PC-9 (cell line): ENCODE data around the gene PRKCA. TPM values are rescaled to one million over a fixed set of nuclear protein-coding genes. Genes with fewer than 3 reads are reported as not detected.

Experiments used
- BruUV-seq: library from RNA; stranded (reverse); fragments of 400-500 nt; replicated peaks from 2 replicates; lab custom pipeline; 2021; lab: Mats Ljungman, UMichigan
- CTCF ChIA-PET: fragments of 300-600 bp; sonication (Branson Sonifier 250); formaldehyde crosslinking; loops from one replicate; lab custom pipeline; 2022; ENCODE audit warnings: antibody characterized with exemption; lab: Charles Lee
- POLR2A ChIA-PET: fragments of 300-600 bp; sonication (Branson Sonifier 250); formaldehyde crosslinking; loops from one replicate; lab custom pipeline; 2022; ENCODE audit warnings: antibody characterized with exemption; ENCODE audit not compliant: unreplicated experiment; lab: Charles Lee
- DNase-seq, 2 experiments: peaks; one replicate each; pipeline versions ENCODE4 v3.0.0 to v3.0.0-alpha.2; 2015 to 2022; ENCODE audit warnings: mixed read lengths in 1 of 2
- H2AFZ ChIP-seq: fragments of 200-600 bp; sonication (generic); 2 replicates; pipeline ENCODE4 v1.8.1; 2017; ENCODE audit warnings: antibody characterized with exemption
- H3F3A ChIP-seq: fragments of 200-600 bp; sonication (generic); 2 replicates; pipeline ENCODE4 v1.8.1; 2017; ENCODE audit warnings: antibody characterized with exemption, mild to moderate bottlenecking, low read depth; ENCODE audit not compliant: insufficient read depth
- H3K27ac ChIP-seq: fragments of 200-600 bp; sonication (generic); 2 replicates; pipeline ENCODE4 v1.6.1; 2016; ENCODE audit warnings: mixed run types
- H3K27me3 ChIP-seq: fragments of 200-600 bp; sonication (generic); 2 replicates; pipeline ENCODE4 v1.6.1; 2016; ENCODE audit warnings: low read depth, mixed run types; ENCODE audit not compliant: insufficient read depth
- H3K36me3 ChIP-seq: fragments of 200-600 bp; sonication (generic); 2 replicates; pipeline ENCODE4 v1.6.1; 2016; ENCODE audit warnings: low read depth, mixed run types
- H3K4me1 ChIP-seq: fragments of 200-600 bp; sonication (generic); replicated peaks from 2 replicates; pipeline ENCODE4 v1.6.1; 2016; ENCODE audit warnings: mixed run types; ENCODE audit not compliant: insufficient read depth
- H3K4me2 ChIP-seq: fragments of 200-600 bp; sonication (generic); 2 replicates; pipeline ENCODE4 v1.6.1; 2017; ENCODE audit warnings: mixed run types
- H3K4me3 ChIP-seq: fragments of 200-600 bp; sonication (generic); 2 replicates; pipeline ENCODE4 v1.6.1; 2016; ENCODE audit warnings: mixed run types
- H3K79me2 ChIP-seq: fragments of 200-600 bp; sonication (generic); 2 replicates; pipeline ENCODE4 v1.6.1; 2017; ENCODE audit warnings: low read depth, mixed run types
- H3K9me2 ChIP-seq: fragments of 200-600 bp; sonication (generic); 2 replicates; pipeline ENCODE4 v1.8.1; 2017; ENCODE audit warnings: mild to moderate bottlenecking; ENCODE audit not compliant: insufficient read depth
- H3K9me3 ChIP-seq: fragments of 200-600 bp; sonication (generic); 2 replicates; pipeline ENCODE4 v1.8.1; 2016; ENCODE audit warnings: low read depth; ENCODE audit not compliant: insufficient read depth
- H4K20me1 ChIP-seq: fragments of 200-600 bp; sonication (generic); 2 replicates; pipeline ENCODE4 v1.8.1; 2017; ENCODE audit not compliant: insufficient read depth
- EZH2 ChIP-seq: fragments of 200-600 bp; sonication (generic); IDR thresholded peaks from 2 replicates; pipeline ENCODE4 v1.8.0; 2017; ENCODE audit warnings: antibody characterized with exemption, low read depth
- intact Hi-C: fragments of 100-400 bp; cut with micrococcal nuclease; formaldehyde crosslinking; loops from one replicate; pipeline ENCODE4 v1.10.0; 2022; ENCODE audit not compliant: unreplicated experiment
- microRNA-seq: library from miRNA; unstranded; fragments of <30 nt; microRNA quantifications from one replicate; pipeline ENCODE4 v1.2.0, GENCODE V29; 2021; ENCODE audit warnings: borderline number of aligned reads, borderline replicate concordance
- total RNA-seq: library from RNA; stranded (reverse); gene quantifications from 2 replicates; pipeline ENCODE4 v1.2.3, GENCODE V29; 2021
- TF ChIP-seq, protein P1 (sequence below): fragments of 200-600 bp; sonication (generic); conservative IDR thresholded peaks from 2 replicates; pipeline ENCODE4 v1.6.1; 2017; ENCODE audit warnings: mixed run types, antibody characterized with exemption, mild to moderate bottlenecking, moderate library complexity

Gene PRKCA
- total RNA-seq, 1 experiment from 2014 or later: 23.1 TPM

DNA sequence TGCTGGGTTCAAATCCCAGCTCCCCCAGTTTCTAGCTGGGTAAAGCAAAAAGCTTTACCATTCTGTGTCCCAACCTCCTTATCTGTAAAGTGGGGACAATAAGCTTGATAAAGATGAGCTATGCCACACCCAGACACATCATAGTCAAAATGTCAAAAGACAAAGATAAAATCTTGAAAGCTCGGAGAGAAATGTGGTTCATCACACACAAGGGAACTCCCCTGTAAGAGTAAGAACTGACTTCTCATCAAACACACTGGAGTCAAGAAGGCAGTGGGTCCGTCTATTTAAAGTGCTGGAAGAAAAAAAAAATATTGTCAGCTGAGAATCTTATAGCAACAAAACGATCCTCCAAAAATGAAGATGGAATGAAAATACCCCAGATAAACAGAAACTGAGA is 557.8 kb downstream of the PRKCA start:
- Histone ChIP-seq H2AFZ (no peak overlapping the region), H3K4me1 (no peaks in the 10 kb centered on the region), H3K27ac (no peak overlapping the region), H4K20me1 (no peaks in the 10 kb centered on the region), H3K9me2 (no peaks in the 10 kb centered on the region), H3K27me3 (peaks cover 14% of the 10 kb centered on the region), H3K4me2 (no peak overlapping the region), H3K4me3 (no peak overlapping the region), H3F3A (no peaks in the 10 kb centered on the region), H3K9me3 (no peaks in the 10 kb centered on the region), H3K36me3 (no peaks in the 10 kb centered on the region), H3K79me2 (no peaks in the 10 kb centered on the region)
- no TSS peak for BruUV-seq
- POLR2A ChIA-PET: no interaction called here
- no peak for DNase-seq
- intact Hi-C loops: no loop called here
- CTCF ChIA-PET: interaction anchor here (0.7 kb wide), 1 partner anchor 1773 kb away, joined by 3 read pairs; no protein-coding TSS in a partner anchor
- TF ChIP-seq EZH2: no peak
- TF ChIP-seq, protein P1, sequence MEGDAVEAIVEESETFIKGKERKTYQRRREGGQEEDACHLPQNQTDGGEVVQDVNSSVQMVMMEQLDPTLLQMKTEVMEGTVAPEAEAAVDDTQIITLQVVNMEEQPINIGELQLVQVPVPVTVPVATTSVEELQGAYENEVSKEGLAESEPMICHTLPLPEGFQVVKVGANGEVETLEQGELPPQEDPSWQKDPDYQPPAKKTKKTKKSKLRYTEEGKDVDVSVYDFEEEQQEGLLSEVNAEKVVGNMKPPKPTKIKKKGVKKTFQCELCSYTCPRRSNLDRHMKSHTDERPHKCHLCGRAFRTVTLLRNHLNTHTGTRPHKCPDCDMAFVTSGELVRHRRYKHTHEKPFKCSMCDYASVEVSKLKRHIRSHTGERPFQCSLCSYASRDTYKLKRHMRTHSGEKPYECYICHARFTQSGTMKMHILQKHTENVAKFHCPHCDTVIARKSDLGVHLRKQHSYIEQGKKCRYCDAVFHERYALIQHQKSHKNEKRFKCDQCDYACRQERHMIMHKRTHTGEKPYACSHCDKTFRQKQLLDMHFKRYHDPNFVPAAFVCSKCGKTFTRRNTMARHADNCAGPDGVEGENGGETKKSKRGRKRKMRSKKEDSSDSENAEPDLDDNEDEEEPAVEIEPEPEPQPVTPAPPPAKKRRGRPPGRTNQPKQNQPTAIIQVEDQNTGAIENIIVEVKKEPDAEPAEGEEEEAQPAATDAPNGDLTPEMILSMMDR: no peak

Small RNAs within 50 kb of the gene (microRNA-seq; reads per million reads assigned to microRNA genes)
- gene MIR634: not detected

Other genes with a start within 250 kb of the PRKCA start
- 4.3 and 6.3 TPM in 2 replicates for gene CEP112, start 110.5 kb upstream of the PRKCA start, total RNA-seq
- gene APOH, start 73.2 kb upstream of the PRKCA start, total RNA-seq: not detected in 2 replicates